ENCODE data around the gene ERP44.

ERP44 gene

GRCh38 chr9:99967457-99967856 lies 131.3 kb downstream of the ERP44 start:
- no peak for DNase-seq (ENCODE audit: low read depth, low spot score)
- H3K4me3 ChIP-seq (ENCODE audit: low read length): no peak overlapping the region

- H3K4me3 ChIP-seq (ENCODE audit: low read length): no peak overlapping the region
- DNase-seq (ENCODE audit: low read depth, low spot score): no peak
Measured at GRCh38 chr9:99966716-99967115, 132.1 kb downstream of the ERP44 start.

GRCh38 chr9:99966001-99966400 lies 132.8 kb downstream of the ERP44 start:
- no peak overlapping the region for H3K4me3 ChIP-seq (ENCODE audit: low read length)
- DNase-seq (ENCODE audit: low read depth, low spot score): no peak

- DNase-seq (ENCODE audit: low read depth, low spot score): no peak
Measured at GRCh38 chr9:99964336-99964735, 134.5 kb downstream of the ERP44 start.

GRCh38 chr9:99962680-99963261 lies 136.0 kb downstream of the ERP44 start:
- no peak for DNase-seq (ENCODE audit: low read depth, low spot score)
- H3K4me3 ChIP-seq (ENCODE audit: low read length): no peak overlapping the region

More at GRCh38 chr9:99964336-99964735, 134.5 kb downstream of the ERP44 start:
- H3K4me3 ChIP-seq (ENCODE audit: low read length): no peak overlapping the region

GRCh38 chr9:99955606-99956005 lies 143.2 kb downstream of the ERP44 start:
- no peak overlapping the region for H3K4me3 ChIP-seq (ENCODE audit: low read length)
- DNase-seq (ENCODE audit: low read depth, low spot score): no peak

- no peak for DNase-seq (ENCODE audit: low read depth, low spot score)
- H3K4me3 ChIP-seq (ENCODE audit: low read length): no peak overlapping the region
Measured at GRCh38 chr9:99954819-99955218, 144.0 kb downstream of the ERP44 start.

GRCh38 chr9:99953861-99954507 lies 144.8 kb downstream of the ERP44 start:
- no peak overlapping the region for H3K4me3 ChIP-seq (ENCODE audit: low read length)
- DNase-seq (ENCODE audit: low read depth, low spot score): no peak

GRCh38 chr9:99948896-99949295 lies 149.9 kb downstream of the ERP44 start:
- DNase-seq (ENCODE audit: low read depth, low spot score): no peak
- H3K4me3 ChIP-seq (ENCODE audit: low read length): no peak overlapping the region

GRCh38 chr9:99948482-99948881 lies 150.3 kb downstream of the ERP44 start:
- H3K4me3 ChIP-seq (ENCODE audit: low read length): no peak overlapping the region
- no peak for DNase-seq (ENCODE audit: low read depth, low spot score)

GRCh38 chr9:99947395-99947794 lies 151.4 kb downstream of the ERP44 start:
- DNase-seq (ENCODE audit: low read depth, low spot score): no peak
- H3K4me3 ChIP-seq (ENCODE audit: low read length): no peak overlapping the region

GRCh38 chr9:99936947-99937587 lies 161.7 kb downstream of the ERP44 start:
- H3K4me3 ChIP-seq (ENCODE audit: low read length): no peak overlapping the region
- DNase-seq (ENCODE audit: low read depth, low spot score): no peak

GRCh38 chr9:99931155-99931840 lies 167.5 kb downstream of the ERP44 start:
- no peak for DNase-seq (ENCODE audit: low read depth, low spot score)
- H3K4me3 ChIP-seq (ENCODE audit: low read length): no peak overlapping the region

GRCh38 chr9:99929652-99930051 lies 169.1 kb downstream of the ERP44 start:
- no peak for DNase-seq (ENCODE audit: low read depth, low spot score)
- no peak overlapping the region for H3K4me3 ChIP-seq (ENCODE audit: low read length)

Data from Jurkat, Clone E6-1 (cell line).